Breast epithelium (tissue), 4 donors: ENCODE results near the gene CSH1. TPM values are rescaled to one million over a fixed set of nuclear protein-coding genes. Genes with fewer than 3 reads are reported as not detected.

Experiments used
- DNase-seq, 2 donors: peaks; one replicate each; pipeline ENCODE4 v3.0.0-alpha.2; 2019; ENCODE audit warnings: low spot score in 2 of 2
- H3K27ac ChIP-seq, 2 donors: fragments of 200-600 bp; sonication (generic) in 1 of 2; one replicate each; pipeline ENCODE4 v1.5.1; 2016 to 2019; ENCODE audit warnings: mild to moderate bottlenecking in 1 of 2
- H3K27me3 ChIP-seq, 2 donors: fragments of 200-600 bp; sonication (generic) in 1 of 2; one replicate each; pipeline versions ENCODE4 v1.5.1 to v1.6.0; 2017 to 2019; ENCODE audit warnings: control low read depth in 1 of 2, mild to moderate bottlenecking in 1 of 2
- H3K36me3 ChIP-seq: fragments of 200-600 bp; one replicate; pipeline ENCODE4 v1.5.1; 2019
- H3K4me1 ChIP-seq, 2 donors: fragments of 200-600 bp; sonication (generic); one replicate each; pipeline ENCODE4 v1.5.1; 2016 to 2019; ENCODE audit warnings: control low read depth in 1 of 2
- H3K4me3 ChIP-seq, 3 donors: fragments of 200-600 bp; sonication (generic); 1 replicate in 2 of 3; 2 replicates in 1 of 3; pipeline ENCODE4 v1.5.1; 2016 to 2019; ENCODE audit warnings: mild to moderate bottlenecking in 3 of 3, moderate library complexity in 2 of 3
- H3K9me3 ChIP-seq, 2 donors: fragments of 200-600 bp; sonication (generic) in 1 of 2; one replicate each; pipeline ENCODE4 v1.5.1; 2016 to 2019; ENCODE audit warnings: control low read depth in 1 of 2
- CTCF ChIP-seq, 3 donors: fragments of 450-650 bp; IDR thresholded peaks; one replicate each; pipeline ENCODE4 v1.5.1; 2016 to 2017; ENCODE audit warnings: antibody characterized with exemption in 3 of 3, mild to moderate bottlenecking in 3 of 3, moderate library complexity in 3 of 3
- POLR2A ChIP-seq: fragments of 450-650 bp; IDR thresholded peaks from one replicate; pipeline ENCODE4 v1.6.1; 2016; ENCODE audit warnings: antibody characterized with exemption, mild to moderate bottlenecking, moderate library complexity
- POLR2AphosphoS5 ChIP-seq, 3 donors: sonication (generic); formaldehyde crosslinking; IDR thresholded peaks; one replicate each; pipeline ENCODE4 v1.6.1; 2017; ENCODE audit warnings: antibody characterized with exemption in 3 of 3
- intact Hi-C: fragments of 100-400 bp; cut with DNase I; formaldehyde crosslinking; loops from one replicate; pipeline ENCODE4 v1.15.1; 2023; ENCODE audit warnings: low total_unique reads
- total RNA-seq, 3 donors: library from RNA; depleted of rRNA; stranded (reverse); fragments of >200 nt; gene quantifications; one replicate each; pipeline ENCODE4 v1.1.0, GENCODE V29; 2016

CSH1 gene
- total RNA-seq, 3 donors from 2014 or later: not detected

- no peaks in the 10 kb centered on the region for H3K36me3 ChIP-seq
- TF ChIP-seq CTCF (IDR thresholded peaks at IDR 0.05): no peak
- no peak for TF ChIP-seq POLR2A
- no peak for TF ChIP-seq POLR2AphosphoS5 (IDR thresholded peaks at IDR 0.05)
- H3K4me3 ChIP-seq: no peak overlapping the region
- H3K27ac ChIP-seq: no peak overlapping the region
- H3K27me3 ChIP-seq: no peaks in the 10 kb centered on the region
- intact Hi-C loops: no loop called here
- no peak for DNase-seq
- H3K4me1 ChIP-seq: no peaks in the 10 kb centered on the region
- H3K9me3 ChIP-seq: no peaks in the 10 kb centered on the region
These were observed 45.4 kb upstream of the CSH1 start for GRCh38 chr17:63941751-63942150.

DNA sequence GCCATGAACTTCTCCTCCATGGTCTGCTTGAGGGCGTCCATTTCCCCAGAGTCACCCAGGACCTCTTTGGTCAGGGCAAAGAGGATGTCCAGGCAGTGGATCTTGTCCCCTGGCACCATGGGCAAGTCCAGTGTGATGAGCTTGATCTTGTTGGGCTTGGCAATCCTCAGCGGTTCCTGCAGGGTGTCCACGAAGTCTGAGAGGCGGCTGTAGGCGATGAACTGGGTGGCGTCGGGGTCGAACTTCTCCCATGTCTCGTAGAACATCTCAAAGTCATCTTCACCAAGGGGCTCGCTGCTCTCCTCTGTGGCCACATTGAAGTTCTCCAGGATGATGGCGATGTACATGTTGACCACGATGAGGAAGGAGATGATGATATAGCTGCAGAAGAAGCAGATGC is 44.8 kb upstream of the CSH1 start:
- intact Hi-C loops: no loop called here
- DNase-seq: no peak
- H3K36me3 ChIP-seq: no peaks in the 10 kb centered on the region
- no peak overlapping the region for H3K4me3 ChIP-seq
- H3K27ac ChIP-seq: no peak overlapping the region
- H3K27me3 ChIP-seq: no peaks in the 10 kb centered on the region
- no peaks in the 10 kb centered on the region for H3K9me3 ChIP-seq
- TF ChIP-seq POLR2AphosphoS5 (IDR thresholded peaks at IDR 0.05) (no peak), CTCF (IDR thresholded peaks at IDR 0.05) (no peak), POLR2A (no peak)
- no peaks in the 10 kb centered on the region for H3K4me1 ChIP-seq

GRCh38 chr17:63940584-63940983 is 44.2 kb upstream of the CSH1 start:
- H3K36me3 ChIP-seq: no peaks in the 10 kb centered on the region
- TF ChIP-seq POLR2AphosphoS5 (IDR thresholded peaks at IDR 0.05) (no peak), CTCF (IDR thresholded peaks at IDR 0.05) (no peak), POLR2A (no peak)
- intact Hi-C loops: no loop called here

GRCh38 chr17:63939884-63940283 is 43.5 kb upstream of the CSH1 start:
- intact Hi-C loops: no loop called here
- H3K4me1 ChIP-seq: no peaks in the 10 kb centered on the region
- TF ChIP-seq POLR2A (no peak), POLR2AphosphoS5 (IDR thresholded peaks at IDR 0.05) (no peak), CTCF (IDR thresholded peaks at IDR 0.05) (no peak)
- no peaks in the 10 kb centered on the region for H3K27me3 ChIP-seq
- H3K9me3 ChIP-seq: no peaks in the 10 kb centered on the region
- peak overlapping the region in 1 of 2 donors; percentile 43 for H3K27ac ChIP-seq
- DNase-seq: no peak
- no peaks in the 10 kb centered on the region for H3K36me3 ChIP-seq
- H3K4me3 ChIP-seq: no peak overlapping the region

More at GRCh38 chr17:63940584-63940983, 44.2 kb upstream of the CSH1 start:
- no peak overlapping the region for H3K27ac ChIP-seq
- H3K9me3 ChIP-seq: no peaks in the 10 kb centered on the region
- H3K4me3 ChIP-seq: no peak overlapping the region
- H3K4me1 ChIP-seq: no peaks in the 10 kb centered on the region
- no peak for DNase-seq
- no peaks in the 10 kb centered on the region for H3K27me3 ChIP-seq

DNA sequence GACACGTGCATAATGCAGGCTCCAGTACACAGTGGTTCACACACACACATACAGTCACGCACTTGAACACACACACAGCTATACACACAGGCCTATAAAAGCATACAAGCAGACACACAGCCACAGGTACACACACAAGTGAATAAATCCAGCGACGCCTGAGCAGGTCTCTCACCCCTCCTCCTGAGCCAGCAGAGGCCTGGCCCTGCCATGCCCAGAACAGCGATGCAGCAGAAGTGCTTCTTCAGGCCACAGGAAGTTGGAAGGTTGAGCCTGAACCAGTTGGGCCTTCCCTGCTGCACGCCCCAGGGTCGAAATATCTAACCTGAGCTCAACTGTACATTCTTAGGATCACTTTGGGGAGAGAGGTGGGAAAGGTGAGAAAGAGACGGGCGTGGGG is 43.0 kb upstream of the CSH1 start:
- no peaks in the 10 kb centered on the region for H3K9me3 ChIP-seq
- no peak for DNase-seq
- TF ChIP-seq POLR2A (no peak), POLR2AphosphoS5 (IDR thresholded peaks at IDR 0.05) (no peak), CTCF (IDR thresholded peaks at IDR 0.05) (no peak)
- no peaks in the 10 kb centered on the region for H3K27me3 ChIP-seq
- H3K36me3 ChIP-seq: no peaks in the 10 kb centered on the region
- H3K4me3 ChIP-seq: no peak overlapping the region
- H3K4me1 ChIP-seq: no peaks in the 10 kb centered on the region
- peak overlapping the region in 1 of 2 donors; percentile 43 for H3K27ac ChIP-seq
- intact Hi-C loops: no loop called here
